GM11168 (cell line): ENCODE measurements around the gene ITPKB.
"Not testable (repeated sequence)": the region's sequence is repeated elsewhere in the genome, so short reads cannot be mapped to it uniquely, and the experiment has no call there.

Experiments used
- in situ Hi-C: fragments of 300-500 bp; cut with MboI; formaldehyde crosslinking; loops from one replicate; pipeline ENCODE4 v1.12.0; 2022; ENCODE audit warnings: low sequenced_read_pairs; ENCODE audit not compliant: unreplicated experiment

Gene ITPKB

DNA sequence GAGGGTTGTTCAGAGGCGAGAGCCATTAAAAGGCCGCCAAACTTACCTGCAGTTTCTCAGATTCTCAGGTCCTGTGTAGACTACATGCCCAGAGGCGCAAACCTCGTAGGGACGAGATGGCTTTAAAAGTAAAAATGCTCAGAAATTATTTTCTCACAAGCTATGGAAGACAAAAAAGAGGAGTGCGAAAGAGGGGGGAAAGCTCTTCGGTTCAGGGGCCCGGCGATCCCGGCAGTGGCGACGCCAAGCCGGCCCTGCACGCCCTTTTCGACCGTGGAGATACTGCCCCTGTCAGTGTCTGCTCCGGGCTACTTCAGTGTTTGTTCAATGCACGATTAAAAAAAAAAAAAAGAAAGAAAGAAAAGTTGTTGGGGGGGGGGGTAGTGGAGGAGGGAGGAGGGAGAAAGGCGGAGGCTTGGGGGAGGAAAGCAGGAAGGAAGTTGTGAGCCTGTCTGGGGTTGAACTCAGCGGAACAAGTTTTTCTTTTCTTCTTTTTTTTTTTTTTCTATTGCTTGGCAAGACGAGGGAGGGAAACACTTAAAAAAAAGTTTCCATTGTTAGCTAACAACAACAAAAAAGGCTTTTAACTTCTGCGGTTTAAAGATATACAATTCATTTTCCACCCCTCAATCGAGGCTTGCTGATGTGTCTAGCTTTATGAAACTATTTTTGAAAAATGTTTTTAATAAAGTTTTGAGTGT lies at the start of gene ITPKB:
TSS of gene ITPKB (minus strand) at position 288 of the 701 bp plus-strand sequence. CDS start 1,824 bp downstream, outside the sequence.
- in situ Hi-C loops: loop anchor here (10.0 kb wide), 2 partner anchors 84 to 86 kb away; no protein-coding TSS in a partner anchor

DNA sequence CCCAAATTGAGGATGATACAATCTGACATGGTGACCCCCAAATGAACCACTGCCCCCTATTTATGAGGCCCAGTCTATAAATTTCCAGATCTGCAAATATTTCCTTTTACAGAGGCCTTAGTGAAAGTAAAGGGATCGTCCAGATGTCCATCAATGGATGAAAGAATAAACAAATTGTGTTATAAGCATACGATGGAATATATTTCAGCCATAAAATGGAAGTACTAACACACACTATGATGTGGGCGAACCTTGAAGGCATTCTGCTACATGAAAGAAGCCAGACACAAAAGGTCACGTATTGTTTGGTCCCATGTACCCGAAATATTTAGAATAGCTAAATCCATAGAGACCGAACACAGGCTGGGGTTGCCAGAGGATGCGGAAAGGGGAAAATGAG lies 48.6 kb upstream of the ITPKB start:
- in situ Hi-C loops: no loop called here

DNA sequence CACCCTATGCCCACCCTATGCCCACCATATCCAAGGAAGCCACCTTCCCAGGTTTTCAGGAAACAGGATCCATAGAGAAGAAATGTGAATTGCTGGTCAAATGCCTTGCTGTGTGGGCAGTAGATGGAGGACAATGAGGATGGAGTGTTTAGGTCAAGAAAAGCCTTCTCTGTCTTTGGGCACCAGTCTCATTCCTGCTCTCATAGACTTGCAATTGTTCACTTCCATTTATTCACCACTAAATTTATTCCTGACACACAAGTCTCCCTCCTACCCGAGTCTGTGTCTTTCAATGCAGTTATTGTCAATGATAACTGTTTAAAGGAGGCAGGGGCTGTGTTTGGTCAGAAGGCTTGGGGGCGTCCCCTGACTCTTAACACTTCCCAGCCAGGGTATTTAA lies 48.0 kb upstream of the ITPKB start:
- in situ Hi-C loops: no loop called here

DNA sequence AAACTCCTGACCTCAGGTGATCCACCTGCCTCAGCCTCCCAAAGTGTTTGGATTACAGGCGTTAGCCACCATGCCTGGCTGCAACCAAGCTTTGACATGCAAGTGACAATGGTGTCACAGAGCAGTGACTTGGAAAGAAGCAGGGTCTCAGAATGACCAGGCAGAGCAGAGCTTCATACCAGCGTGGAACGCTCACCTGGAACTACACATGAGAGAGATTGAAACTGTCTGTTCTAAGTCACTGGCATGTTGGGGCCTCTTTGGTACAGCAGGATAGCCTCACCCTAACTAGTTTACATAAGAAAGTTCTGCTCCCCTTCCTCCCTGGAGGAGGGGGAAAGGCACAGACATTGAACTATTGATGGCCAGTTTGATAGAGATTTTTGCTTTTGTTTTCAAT lies 47.5 kb upstream of the ITPKB start:
- in situ Hi-C loops: no loop called here

DNA sequence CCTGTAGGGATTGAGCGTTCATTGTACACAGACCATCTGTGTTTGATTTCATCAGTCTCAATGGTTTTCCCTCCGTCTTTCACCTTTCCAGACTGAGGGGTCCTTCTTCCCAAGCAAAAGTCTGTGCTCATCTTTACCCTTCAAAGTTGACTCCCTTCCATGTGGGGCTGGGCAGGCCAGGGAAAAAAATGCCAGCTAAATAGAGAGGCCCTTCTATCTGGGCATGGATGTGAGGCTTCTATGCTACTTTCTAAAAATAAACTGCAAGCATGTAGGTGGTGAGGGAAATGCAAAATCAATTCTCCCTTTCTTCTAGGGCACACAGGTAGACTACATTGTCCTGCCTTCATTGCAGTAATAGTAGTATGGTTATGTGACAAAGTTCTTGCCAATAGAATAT lies 46.7 kb upstream of the ITPKB start:
- in situ Hi-C loops: no loop called here

DNA sequence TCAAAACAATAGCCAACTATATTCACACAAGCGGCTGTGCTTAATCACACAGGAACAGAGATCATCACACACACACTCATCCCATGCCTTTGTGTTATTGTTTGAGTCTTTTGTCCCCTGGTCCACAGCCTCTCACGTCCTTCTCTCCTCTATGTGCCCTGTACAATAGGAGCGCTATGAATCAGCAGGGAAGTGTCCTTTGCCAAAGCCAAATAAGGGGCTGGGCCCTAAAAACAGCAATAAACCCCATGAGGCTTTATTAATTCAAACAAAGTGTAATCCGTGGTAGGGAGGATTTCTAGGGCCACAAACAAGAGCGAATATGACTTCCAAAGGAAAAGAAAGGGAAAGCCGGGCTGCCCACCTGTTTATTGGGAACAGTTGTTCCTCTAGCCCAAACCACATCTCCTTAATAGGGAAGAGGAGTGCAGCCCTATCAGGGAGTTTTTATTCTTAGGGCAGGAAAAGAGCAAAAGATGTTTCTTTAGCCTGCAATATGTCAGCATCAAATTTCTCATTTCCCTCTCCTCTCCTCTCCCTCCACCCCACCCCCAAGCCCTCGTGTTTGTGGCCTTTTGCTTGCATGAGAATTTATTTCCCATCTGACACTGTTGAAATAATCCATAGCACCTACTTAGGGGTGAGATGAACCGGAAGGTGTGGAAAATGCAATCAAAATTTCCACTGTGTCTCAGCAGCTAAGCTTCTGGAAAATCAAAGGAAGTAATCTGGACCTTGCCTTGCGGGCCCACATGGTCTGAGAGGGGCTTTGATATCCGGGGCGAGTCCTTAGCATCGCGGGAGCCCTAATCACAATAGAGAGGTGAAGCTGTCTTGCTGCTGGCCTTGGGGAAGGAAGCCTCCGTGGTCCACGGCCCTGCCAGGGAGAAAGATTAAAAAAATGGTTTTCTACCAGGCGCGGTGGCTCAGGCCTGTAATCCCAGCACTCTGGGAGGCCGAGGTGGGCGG lies 45.3 kb upstream of the ITPKB start:
- in situ Hi-C loops: no loop called here

DNA sequence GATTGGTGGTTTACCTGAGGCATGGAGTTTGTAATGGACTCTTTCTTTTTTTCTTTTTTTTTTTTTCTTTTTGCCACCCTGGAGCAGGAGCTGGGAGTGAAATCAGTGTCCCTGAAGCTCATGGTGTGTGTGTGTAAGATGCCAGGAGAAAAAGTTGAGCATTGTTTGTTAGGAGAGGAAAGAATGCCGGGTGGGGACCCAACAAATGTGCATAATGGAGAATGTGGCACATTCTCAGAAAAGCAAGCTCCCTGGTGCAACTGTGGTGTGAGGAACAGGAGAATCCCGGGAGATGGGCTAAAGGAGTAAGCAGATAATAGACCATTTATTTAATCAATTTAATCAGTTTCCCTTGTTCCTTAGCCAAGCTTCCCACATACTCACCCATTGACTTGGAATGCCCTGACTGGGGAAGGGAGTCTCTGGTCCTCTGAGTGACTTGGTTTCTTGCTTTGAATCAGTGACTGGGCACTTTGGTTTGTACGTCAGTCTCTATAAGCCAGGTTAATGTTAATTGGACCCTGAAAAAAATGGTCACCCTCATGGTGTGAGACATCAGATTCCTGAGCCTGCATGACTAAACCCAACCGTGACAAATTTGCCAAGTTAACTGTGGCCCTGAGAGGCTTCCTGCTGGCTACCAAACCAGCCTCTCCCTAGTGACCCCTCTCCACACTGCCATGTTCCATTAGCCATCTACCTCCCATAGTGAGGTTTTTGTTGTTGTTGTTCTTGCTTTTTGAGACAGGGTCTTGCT lies 43.9 kb upstream of the ITPKB start:
- in situ Hi-C loops: no loop called here

DNA sequence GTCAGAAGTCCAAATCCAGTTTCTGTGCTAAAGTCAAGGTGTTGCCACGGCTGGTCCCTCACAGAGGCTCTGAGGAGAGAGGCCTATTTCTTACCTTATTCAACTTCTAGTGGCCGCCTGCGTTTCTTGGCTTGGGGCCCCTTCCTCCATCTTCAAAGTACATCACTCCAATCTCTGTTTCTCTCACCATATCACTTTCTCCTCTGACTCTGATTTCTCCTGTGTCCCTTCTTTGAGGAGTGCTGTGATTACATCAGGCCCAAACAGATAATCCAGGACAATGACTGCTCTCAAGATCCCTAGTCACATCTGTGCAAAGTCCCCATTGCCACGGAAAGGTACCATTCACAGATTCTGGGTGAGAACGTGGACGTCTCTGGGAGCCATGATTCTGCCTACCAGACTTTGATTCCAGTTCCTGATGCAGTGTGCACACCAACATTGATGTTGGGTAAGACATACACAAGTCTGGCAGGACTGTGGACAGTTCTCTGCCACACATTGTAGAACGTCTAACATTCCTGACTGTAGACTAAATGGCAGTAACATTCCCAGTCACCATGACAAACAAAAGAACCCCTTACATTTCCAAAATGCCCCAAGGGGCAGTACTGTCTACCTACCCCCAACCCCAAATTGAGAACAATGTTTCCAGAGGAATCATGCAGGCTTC lies 43.0 kb upstream of the ITPKB start:
- in situ Hi-C loops: no loop called here

DNA sequence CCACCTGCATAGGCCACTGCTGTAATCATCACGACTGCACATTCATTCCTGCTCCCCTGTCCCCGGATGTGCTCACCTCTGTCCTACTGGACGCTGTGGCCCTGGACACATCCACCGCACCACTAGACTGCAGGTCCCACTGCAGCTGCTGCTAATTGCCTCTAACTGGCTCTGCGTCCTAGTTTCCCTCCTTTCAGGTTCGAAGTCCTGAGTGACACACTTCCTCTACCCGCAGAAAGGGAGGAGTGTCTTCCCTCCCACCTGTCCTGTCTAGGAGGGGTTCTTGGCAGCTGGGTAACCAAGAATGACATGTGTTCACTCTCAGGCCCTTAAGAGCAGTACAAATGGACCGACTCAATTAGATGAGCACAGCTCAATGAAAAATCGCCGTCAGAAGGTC lies 40.5 kb upstream of the ITPKB start:
- in situ Hi-C loops: no loop called here

DNA sequence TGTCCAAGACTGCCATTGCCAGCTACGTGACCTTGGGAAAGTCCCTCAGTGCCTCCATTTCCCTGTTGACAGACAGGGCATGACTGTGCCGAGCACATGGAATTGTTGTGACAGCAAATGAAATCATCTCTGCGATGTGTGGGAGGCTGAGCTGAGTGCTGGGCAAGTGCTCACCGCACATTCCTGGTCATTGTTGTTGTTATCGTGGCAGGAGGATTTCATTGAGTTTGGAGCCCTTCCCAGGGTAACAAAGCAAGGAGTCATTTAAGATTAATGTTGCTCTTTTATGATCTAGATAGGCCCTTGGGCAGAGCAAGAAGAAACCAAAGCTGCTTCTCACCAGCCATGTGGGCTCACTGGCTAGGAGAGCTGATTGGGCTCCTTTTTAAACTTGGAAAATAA lies 39.6 kb upstream of the ITPKB start:
- in situ Hi-C loops: no loop called here

DNA sequence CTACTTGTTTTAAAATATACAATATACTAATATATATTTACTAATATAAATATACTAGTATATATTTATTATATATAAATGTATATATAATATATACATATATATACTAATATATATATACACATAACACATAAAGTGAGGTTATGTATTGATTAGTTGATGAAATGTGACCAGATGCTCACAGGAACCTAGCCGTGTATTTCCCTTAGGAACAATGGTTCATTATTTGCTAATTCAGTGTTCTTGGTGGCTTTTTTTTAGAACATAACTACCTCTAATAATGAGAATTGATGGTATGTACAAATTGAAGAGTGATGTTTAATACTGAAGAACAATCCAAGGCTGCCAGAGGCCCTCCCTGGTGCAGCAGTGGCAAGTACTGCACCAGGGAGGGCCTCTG lies 37.9 kb upstream of the ITPKB start:
- in situ Hi-C loops: no loop called here

DNA sequence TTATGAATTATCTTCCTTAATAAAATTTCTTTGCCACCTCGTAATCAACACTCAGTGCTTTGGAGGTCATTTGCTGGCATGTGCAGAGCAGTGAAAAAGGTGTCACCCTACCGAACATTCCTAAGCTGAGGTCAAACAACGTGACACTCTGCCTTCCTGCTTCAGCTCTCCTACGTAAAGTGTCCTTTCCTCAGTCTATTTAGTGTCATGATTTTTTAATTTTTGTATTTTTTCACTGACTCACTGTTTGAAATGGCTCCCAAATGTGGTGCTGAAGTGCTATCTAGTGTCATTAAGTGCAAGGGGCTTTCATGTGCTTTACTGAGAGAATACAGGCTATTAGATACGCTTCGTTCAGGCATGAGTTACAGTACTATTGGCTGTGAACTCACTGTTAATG lies 37.0 kb upstream of the ITPKB start:
- in situ Hi-C loops: no loop called here

DNA sequence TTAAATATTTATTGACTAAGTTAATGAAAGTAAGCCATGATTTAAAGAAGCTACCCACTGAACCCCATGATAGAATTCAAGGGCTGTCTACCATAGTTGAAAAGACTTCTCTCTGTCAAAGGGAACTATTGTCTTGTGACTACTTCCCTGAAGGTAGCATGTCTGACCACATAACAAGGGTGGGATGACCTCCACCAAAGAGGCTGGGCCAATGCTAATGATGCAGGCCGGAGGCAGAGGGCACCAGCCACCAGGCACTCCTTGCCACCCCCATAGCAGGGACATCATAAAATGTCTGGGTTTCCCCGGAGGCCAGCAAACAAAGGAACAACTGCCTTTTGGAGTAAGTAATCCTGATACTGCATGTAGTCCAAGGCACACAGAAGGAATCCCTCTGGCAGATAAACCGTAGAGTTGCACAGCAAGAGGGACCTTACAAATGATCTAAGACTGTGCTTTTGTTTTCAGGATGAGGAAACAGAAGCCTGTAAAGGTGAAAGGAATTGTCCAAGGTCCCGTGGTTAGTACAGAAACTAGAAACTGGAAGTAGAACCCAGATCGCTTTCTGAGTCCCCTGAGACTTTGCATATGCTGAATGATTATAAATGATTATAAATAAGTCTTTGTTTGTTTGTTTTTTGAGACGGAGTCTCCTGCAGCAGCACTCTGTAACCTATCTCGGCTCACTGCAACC lies 33.5 kb upstream of the ITPKB start:
- in situ Hi-C loops: no loop called here

DNA sequence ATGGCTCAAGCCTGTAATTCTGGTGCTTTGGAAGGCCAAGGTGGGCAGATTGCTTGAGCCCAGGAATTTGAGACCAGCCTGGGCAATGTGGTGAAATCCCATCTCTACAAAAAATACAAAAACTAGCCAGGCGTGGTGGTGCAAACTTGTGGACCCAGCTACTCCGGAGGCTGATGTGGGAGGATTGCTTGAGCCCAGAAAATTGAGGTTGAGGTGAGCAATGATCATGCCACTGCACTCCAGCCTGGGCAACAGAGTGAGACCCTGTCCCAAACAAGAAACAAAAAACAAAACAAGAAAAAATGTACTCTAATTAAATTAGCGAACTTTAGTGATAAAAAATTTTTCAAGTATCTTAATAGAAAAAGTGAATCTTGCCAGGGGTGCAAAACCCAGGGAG lies 28.1 kb upstream of the ITPKB start:
- in situ Hi-C loops: not testable (repeated sequence)

DNA sequence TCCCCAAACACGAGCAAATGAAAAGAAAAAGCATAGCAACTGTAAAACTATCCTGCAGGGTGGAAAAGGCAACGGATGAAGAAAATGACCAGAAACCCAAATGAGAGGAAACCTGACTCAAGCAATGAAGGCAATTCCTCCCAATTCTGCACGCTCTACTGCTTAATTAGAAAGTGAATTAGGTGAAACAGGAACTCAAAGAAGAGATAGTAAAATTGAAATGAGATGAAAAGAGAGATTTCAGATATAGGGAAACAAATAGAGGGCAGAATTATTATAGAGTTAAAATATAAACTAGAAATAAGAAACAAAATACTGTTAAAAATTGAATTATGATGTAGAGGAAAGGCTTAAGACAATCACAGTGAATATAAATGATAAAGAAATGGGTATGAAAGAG lies 27.5 kb upstream of the ITPKB start:
- in situ Hi-C loops: no loop called here

DNA sequence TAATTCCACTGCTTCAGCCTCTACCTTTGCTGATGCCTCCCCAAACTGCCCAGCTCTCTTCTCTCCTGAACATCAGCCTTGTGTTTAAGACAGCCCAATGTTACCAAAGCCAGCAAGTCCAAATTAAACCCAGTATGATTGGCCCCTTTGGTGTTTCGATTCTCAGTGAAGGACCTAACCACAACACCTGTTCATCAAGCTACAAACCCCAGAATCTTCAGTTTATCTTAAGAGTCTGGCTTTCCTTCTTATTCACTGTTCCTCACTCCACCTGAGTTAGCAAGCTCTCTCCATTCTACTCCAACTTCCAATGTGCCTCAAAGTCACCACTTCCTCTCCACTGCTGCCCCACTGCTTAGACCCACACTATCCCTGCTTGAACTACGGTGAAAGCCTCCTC lies 25.5 kb upstream of the ITPKB start:
- in situ Hi-C loops: no loop called here

DNA sequence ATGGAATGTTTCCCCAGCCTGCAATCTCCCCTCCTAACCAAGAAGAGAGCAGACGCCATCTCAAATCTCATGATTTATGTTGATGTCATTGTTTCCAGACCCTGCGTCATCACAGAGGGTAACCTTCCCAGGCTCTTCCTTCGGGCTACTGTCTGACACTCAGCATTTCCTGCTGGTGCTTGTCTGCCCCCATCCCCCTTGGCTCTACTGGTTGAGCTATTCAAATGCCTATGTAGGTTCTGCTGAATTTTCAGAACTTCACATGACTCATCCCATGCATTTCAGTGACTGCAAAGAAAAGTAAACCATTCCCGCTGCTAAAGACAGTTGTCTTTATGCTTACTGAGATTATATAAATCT lies 24.8 kb upstream of the ITPKB start:
- in situ Hi-C loops: no loop called here

DNA sequence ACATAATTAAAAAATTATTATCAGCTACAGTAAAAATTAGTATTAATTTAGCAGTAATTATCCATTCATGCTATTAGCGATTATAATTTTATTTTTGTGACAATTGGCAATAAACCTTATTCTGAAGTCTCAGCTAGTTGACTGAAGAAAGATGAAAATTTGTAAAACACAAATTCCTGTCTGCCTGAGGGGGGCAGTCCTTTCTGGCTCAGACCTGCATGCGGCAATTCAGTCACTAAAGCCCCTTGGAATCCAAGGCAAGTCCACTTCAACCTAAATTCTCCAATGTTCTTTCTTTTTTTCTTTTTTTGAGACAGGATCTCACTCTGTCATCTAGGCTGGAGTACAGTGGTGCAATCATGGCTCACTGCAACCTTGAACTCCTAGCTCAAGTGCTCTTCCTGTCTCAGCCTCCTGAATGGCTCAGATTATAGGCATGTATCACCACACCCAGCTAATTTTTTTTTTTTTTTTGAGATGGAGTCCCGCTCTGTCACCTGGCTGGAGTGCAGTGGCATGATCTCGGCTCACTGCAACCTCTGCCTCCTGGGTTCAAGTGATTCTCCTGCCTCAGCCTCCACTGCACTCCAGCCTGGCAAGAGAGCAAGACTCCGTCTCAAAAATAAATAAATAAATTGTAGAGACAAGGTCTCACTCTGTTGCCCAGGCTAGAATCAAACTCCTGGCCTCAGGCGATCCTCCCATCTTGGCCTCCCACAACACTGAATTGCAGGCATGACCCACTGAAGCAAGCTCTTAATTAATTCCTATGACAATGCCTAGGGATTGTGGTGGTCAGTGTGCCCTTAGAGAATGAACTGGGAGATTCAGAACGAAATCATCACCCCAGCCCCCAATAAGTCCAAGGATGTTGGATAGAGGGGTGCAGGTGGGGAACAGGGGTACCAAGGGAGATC lies 24.2 kb upstream of the ITPKB start:
- in situ Hi-C loops: no loop called here

DNA sequence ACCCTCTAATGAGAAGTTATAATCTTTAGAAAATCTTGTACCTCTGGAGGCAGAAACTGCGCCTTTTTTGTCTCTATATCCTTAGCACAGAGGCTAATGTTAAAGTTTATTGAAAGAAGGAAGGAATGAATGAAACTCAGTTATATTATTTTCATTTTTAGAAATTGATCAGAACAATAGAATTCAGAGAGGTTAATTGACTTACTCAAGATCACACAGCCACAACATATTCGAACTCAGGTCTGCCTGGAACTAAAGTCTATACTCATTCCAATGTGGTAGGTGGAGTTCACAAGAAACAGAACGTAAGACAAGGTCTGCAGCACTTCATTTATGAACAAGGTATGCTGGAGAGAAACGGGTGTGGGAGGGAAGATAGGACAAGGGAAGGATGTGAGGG lies 23.0 kb upstream of the ITPKB start:
- in situ Hi-C loops: no loop called here
